Heart left ventricle (tissue), 16 donors: ENCODE measurements around the gene ANGPTL8. TPM values are rescaled to one million over a fixed set of nuclear protein-coding genes. Genes with fewer than 3 reads are reported as not detected.

Source experiments
- ATAC-seq, 4 donors: fragments of 200-7000 bp; cut with Tn5 transposase; one replicate each; pipeline ENCODE4 v1.9.1; 2020 to 2022; ENCODE audit warnings: moderate library complexity in 4 of 4, mild to moderate bottlenecking in 3 of 4, moderate number of reproducible peaks in 1 of 4
- DNase-seq, 5 donors: peaks; one replicate each; pipeline ENCODE4 v3.0.0-alpha.2; 2020
- H3K27ac ChIP-seq, 12 donors: fragments of 200-600 bp; sonication (generic) in 4 of 12; one replicate each; pipeline versions ENCODE4 v1.5.0 to v1.8.0; 2016 to 2022; ENCODE audit warnings: mild to moderate bottlenecking in 2 of 12
- H3K27me3 ChIP-seq, 9 donors: fragments of 200-600 bp; sonication (generic) in 2 of 9; one replicate each; pipeline versions ENCODE4 v1.5.1 to v1.8.0; 2016 to 2022; ENCODE audit warnings: mild to moderate bottlenecking in 3 of 9
- H3K36me3 ChIP-seq, 9 donors: fragments of 200-600 bp; sonication (generic) in 2 of 9; one replicate each; pipeline versions ENCODE4 v1.5.0 to v1.8.0; 2018 to 2022; ENCODE audit warnings: mild to moderate bottlenecking in 2 of 9
- H3K4me1 ChIP-seq, 12 donors: fragments of 200-600 bp; sonication (generic) in 4 of 12; one replicate each; pipeline versions ENCODE4 v1.5.0 to v1.8.0; 2016 to 2022; ENCODE audit warnings: mild to moderate bottlenecking in 3 of 12
- H3K4me3 ChIP-seq, 12 donors: fragments of 200-600 bp; sonication (generic) in 4 of 12; one replicate each; pipeline versions ENCODE4 v1.5.0 to v1.8.0; 2017 to 2022; ENCODE audit warnings: mild to moderate bottlenecking in 9 of 12, moderate library complexity in 4 of 12
- H3K9me3 ChIP-seq, 12 donors: fragments of 200-600 bp; sonication (generic) in 4 of 12; one replicate each; pipeline versions ENCODE4 v1.5.0 to v1.8.0; 2016 to 2022; ENCODE audit warnings: mild to moderate bottlenecking in 1 of 12
- POLR2A ChIP-seq, 2 donors: fragments of 450-650 bp; IDR thresholded peaks; one replicate each; pipeline ENCODE4 v1.6.1; 2017; ENCODE audit warnings: antibody characterized with exemption in 2 of 2, mild to moderate bottlenecking in 2 of 2, moderate library complexity in 2 of 2
- WGBS, 4 donors: extraction: QIAGEN DNeasy Blood & Tissue Kit in 2 of 4; methylation state at CpG; one replicate each; pipeline versions ENCODE4 v1.1.5 to v1.1.7; 2013 to 2018; 5-methylcytosine and 5-hydroxymethylcytosine counted together
- intact Hi-C, 10 donors: fragments of 100-400 bp; cut with DNase I; formaldehyde crosslinking; loops; one replicate each; pipeline versions ENCODE4 v1.11.1 to v1.14.2; 2022
- polyA plus RNA-seq, 2 donors: library from polyadenylated mRNA; stranded (reverse); fragments of 200-250 nt; gene quantifications; one replicate each; pipeline ENCODE4 v1.2.3, GENCODE V29; 2013
- total RNA-seq, 9 donors: library from RNA; depleted of rRNA in 2 of 9; stranded (reverse); fragments of >200 nt in 2 of 9; fragmentation: NEBNext Ultra II Directional in 3 of 9; extraction: Animal tissue kit (Norgen Biotek cat#: 25700) in 3 of 9; gene quantifications; one replicate each; pipeline versions ENCODE4 v1.1.0 to v1.2.4, GENCODE V29; 2016 to 2023
- TF ChIP-seq, protein P1 (sequence below), 12 donors: fragments of 200-600 bp; sonication (generic) in 4 of 12; IDR thresholded peaks; one replicate each; pipeline versions ENCODE4 v1.5.0 to v1.8.0; 2018 to 2022; ENCODE audit warnings: antibody characterized with exemption in 12 of 12, mild to moderate bottlenecking in 5 of 12
- donor health status: ischemic (EF 13 %, LVEDD 7.1; RV severe dilation, severe dysfunction).
- donor health status: healthy with polysubstance abuse.
- donor health status: DM: no; HTN: yes; CAD: no.
- donor health status: DM: no; HTN: no; CAD: no.
- donor health status: ischemic (EF 25% LVEDD 6.9; RV normal size, moderate dysfunction).
- donor health status: ischemic (EF 25% LVEDD 5.7; RV mildly dilated, moderate dysfunction).
- donor health status: healthy.
- donor health status: DM: yes; HTN: yes; CAD: no.
- donor health status: ischemic (EF 35%, LVEDD 5.7; RV mildly dilated, moderate dysfunction).
- donor health status: nonischemic (EF 11% LVEDD 7.7; RV severe dilation, severe dysfunction).
- donor health status: DM: yes; HTN: yes; CAD: no.
- donor health status: PGD.
- donor health status: ischemic (EF 29% LVEDD 5.4; RV normal size, mild dysfunction).
- donor health status: nonischemic (EF 23%, LVEDD 6.1; RV moderate dilation, normal function).

Gene ANGPTL8
- total and polyA plus RNA-seq, 11 donors, result 0.61 to 10.2 (median 6.3) TPM; not detected in 8

DNA sequence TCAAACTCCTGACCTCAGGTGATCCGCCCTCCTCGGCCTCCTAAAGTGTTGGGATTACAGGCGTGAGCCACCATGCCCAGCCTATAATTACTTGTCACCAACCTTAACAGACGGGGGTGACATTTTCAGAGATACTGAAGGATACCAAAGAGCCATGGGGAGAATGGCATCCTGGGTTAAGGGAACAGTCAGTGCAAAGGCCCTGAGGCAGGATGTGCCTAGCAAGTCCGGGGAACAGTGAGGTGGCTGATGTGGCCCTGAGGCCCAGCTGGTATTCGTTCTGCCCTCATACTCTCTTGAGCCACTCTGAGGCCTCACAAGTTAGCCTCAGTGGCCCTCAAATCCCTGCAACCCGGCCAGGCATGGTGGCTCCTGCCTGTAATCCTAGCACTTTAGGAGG, 15.0 kb upstream of the ANGPTL8 start:
- no peak for DNase-seq
- Histone ChIP-seq H3K27me3 (no peaks in the 10 kb centered on the region), H3K36me3 (peaks cover 0 to 98% (median 74%) of the 10 kb centered on the region in 9 donors), H3K9me3 (peaks cover 0 to 13% (median 0%) of the 10 kb centered on the region in 12 donors), H3K27ac (no peak overlapping the region), H3K4me1 (no peaks in the 10 kb centered on the region), H3K4me3 (no peak overlapping the region)
- ATAC-seq, result no peak
- TF ChIP-seq, protein P1, sequence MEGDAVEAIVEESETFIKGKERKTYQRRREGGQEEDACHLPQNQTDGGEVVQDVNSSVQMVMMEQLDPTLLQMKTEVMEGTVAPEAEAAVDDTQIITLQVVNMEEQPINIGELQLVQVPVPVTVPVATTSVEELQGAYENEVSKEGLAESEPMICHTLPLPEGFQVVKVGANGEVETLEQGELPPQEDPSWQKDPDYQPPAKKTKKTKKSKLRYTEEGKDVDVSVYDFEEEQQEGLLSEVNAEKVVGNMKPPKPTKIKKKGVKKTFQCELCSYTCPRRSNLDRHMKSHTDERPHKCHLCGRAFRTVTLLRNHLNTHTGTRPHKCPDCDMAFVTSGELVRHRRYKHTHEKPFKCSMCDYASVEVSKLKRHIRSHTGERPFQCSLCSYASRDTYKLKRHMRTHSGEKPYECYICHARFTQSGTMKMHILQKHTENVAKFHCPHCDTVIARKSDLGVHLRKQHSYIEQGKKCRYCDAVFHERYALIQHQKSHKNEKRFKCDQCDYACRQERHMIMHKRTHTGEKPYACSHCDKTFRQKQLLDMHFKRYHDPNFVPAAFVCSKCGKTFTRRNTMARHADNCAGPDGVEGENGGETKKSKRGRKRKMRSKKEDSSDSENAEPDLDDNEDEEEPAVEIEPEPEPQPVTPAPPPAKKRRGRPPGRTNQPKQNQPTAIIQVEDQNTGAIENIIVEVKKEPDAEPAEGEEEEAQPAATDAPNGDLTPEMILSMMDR (IDR thresholded peaks at IDR 0.05), result no peak
- TF ChIP-seq POLR2A (IDR thresholded peaks at IDR 0.05), result no peak
- intact Hi-C loops, result no loop called here
- 89 to 97% (median 96%) methylated on average over 3 to 7 of the region's 7 CpGs for WGBS, 4 donors

DNA sequence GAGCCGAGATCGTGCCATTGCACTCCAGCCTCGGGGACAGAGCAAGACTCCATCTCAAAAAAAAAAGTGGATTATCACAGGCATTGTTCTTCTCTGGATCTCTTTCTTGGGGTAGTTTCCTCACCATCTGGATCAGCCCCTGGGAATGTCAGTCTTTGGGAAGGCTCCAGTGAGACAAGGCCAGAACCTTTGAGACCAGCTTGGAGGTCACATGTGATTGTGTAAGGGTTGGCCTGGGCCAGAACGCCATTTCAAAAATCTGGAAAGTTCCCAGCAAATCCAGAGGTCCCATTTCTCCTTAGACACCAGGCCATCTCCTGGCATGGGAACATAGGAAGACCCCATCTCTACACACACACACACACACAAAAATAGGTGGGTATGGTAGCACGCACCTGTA, 14.2 kb upstream of the ANGPTL8 start:
- no peak overlapping the region for H3K27ac ChIP-seq
- intact Hi-C loops, result no loop called here
- 81 to 91% (median 84%) methylated on average over 5 of the region's 5 CpGs for WGBS, 4 donors

DNA sequence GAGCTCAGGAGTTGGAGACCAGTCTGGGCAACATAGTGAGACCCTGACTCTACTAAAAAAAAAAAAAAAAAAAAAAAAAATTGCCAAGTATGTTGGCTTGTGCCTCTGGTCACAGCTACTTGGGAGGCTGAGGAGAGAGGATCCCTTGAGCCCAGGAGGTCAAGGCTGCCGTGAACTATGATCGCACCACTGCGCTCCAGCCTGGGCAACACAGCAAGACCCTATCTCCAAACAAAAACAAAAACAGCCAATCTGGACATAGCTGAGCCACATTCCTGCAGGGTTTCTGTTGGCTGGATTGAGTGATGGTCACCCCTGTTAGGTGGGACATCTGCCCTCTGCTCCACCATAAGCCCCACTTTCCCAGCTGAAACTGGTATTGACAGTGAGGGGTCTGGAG, 13.6 kb upstream of the ANGPTL8 start:
- H3K9me3 ChIP-seq, result peaks cover 0 to 12% (median 0%) of the 10 kb centered on the region in 12 donors
- TF ChIP-seq POLR2A (IDR thresholded peaks at IDR 0.05), result no peak
- TF ChIP-seq, protein P1 (IDR thresholded peaks at IDR 0.05), result no peak
- 88 to 97% (median 96%) methylated on average over 3 of the region's 3 CpGs for WGBS, 4 donors
- intact Hi-C loops, result no loop called here
- H3K27me3 ChIP-seq, result no peaks in the 10 kb centered on the region
- no peaks in the 10 kb centered on the region for H3K4me1 ChIP-seq
- no peak for ATAC-seq
- H3K27ac ChIP-seq, result no peak overlapping the region
- no peak overlapping the region for H3K4me3 ChIP-seq
- DNase-seq, result no peak
- peaks cover 0 to 98% (median 75%) of the 10 kb centered on the region in 9 donors for H3K36me3 ChIP-seq

More for the DNA sequence above, 14.2 kb upstream of the ANGPTL8 start:
- Histone ChIP-seq H3K4me1 (no peaks in the 10 kb centered on the region), H3K9me3 (peaks cover 0 to 13% (median 0%) of the 10 kb centered on the region in 12 donors), H3K4me3 (no peak overlapping the region), H3K36me3 (peaks cover 0 to 98% (median 73%) of the 10 kb centered on the region in 9 donors), H3K27me3 (no peaks in the 10 kb centered on the region)
- ATAC-seq, result peak in 2 of 4 donors; percentile 54 to 55
- TF ChIP-seq POLR2A (IDR thresholded peaks at IDR 0.05), result no peak
- TF ChIP-seq, protein P1 (IDR thresholded peaks at IDR 0.05), result no peak
- no peak for DNase-seq

GRCh38 chr19:11226716-11227166, 12.7 kb upstream of the ANGPTL8 start:
- WGBS, 4 donors, result 83 to 100% (median 91%) methylated on average over 1 of the region's 1 CpG
- Histone ChIP-seq H3K27ac (no peak overlapping the region), H3K4me1 (no peaks in the 10 kb centered on the region), H3K9me3 (peaks cover 0 to 3% (median 0%) of the 10 kb centered on the region in 12 donors), H3K36me3 (peaks cover 0 to 98% (median 75%) of the 10 kb centered on the region in 9 donors), H3K4me3 (no peak overlapping the region), H3K27me3 (no peaks in the 10 kb centered on the region)
- ATAC-seq (no peak), DNase-seq (no peak)
- no peak for TF ChIP-seq POLR2A (IDR thresholded peaks at IDR 0.05)
- TF ChIP-seq, protein P1 (IDR thresholded peaks at IDR 0.05), result no peak
- intact Hi-C loops, result no loop called here
